Activated B cell treated with CpG ODN at 0.5 μM for 24 hours (primary cell): ENCODE data around the gene P4HA3. TPM values are rescaled to one million over a fixed set of nuclear protein-coding genes. Genes with fewer than 3 reads are reported as not detected.

Experiments
- ATAC-seq: fragments of 200-7000 bp; cut with Tn5 transposase; one replicate; pipeline ENCODE4 v1.10.0; 2021; ENCODE audit warnings: low read depth, mild to moderate bottlenecking, moderate library complexity
- CTCF ChIA-PET: fragments of 350-600 bp; sonication (Branson Sonifier 250); formaldehyde crosslinking; loops from one replicate; lab custom pipeline; 2021; ENCODE audit warnings: antibody characterized with exemption; lab: Charles Lee
- POLR2A ChIA-PET: fragments of 350-600 bp; sonication (Branson Sonifier 250); formaldehyde crosslinking; loops from one replicate; lab custom pipeline; 2021; ENCODE audit warnings: antibody characterized with exemption; lab: Charles Lee
- DNase-seq: peaks from one replicate; pipeline ENCODE4 v3.0.0; 2022
- H3K27ac Mint-ChIP-seq: one replicate; pipeline ENCODE4 v1.8.0; 2020; ENCODE audit warnings: mixed read lengths
- H3K27me3 Mint-ChIP-seq: one replicate; pipeline ENCODE4 v1.8.0; 2021; ENCODE audit warnings: mixed read lengths
- H3K36me3 Mint-ChIP-seq: one replicate; pipeline ENCODE4 v1.8.0; 2021; ENCODE audit warnings: low read depth, mixed read lengths
- H3K4me1 Mint-ChIP-seq: one replicate; pipeline ENCODE4 v1.8.0; 2021; ENCODE audit warnings: mixed read lengths
- H3K4me3 Mint-ChIP-seq: one replicate; pipeline ENCODE4 v1.8.0; 2020; ENCODE audit warnings: mild to moderate bottlenecking, mixed read lengths
- H3K9me3 Mint-ChIP-seq: one replicate; pipeline ENCODE4 v1.8.0; 2020; ENCODE audit warnings: mixed read lengths
- intact Hi-C: fragments of 100-400 bp; cut with micrococcal nuclease; formaldehyde crosslinking; loops from one replicate; pipeline ENCODE4 v1.15.1; 2024
- total RNA-seq: library from RNA; stranded (reverse); gene quantifications from 2 replicates; pipeline ENCODE4 v1.2.3, GENCODE V29; 2022
- TF ChIP-seq, protein P1 (sequence below): fragments of 200-600 bp; IDR thresholded peaks from one replicate; pipeline ENCODE4 v1.8.0; 2022; ENCODE audit warnings: antibody characterized with exemption, mild to moderate bottlenecking

The P4HA3 gene
- total RNA-seq, 1 donor from 2014 or later = not detected

DNA sequence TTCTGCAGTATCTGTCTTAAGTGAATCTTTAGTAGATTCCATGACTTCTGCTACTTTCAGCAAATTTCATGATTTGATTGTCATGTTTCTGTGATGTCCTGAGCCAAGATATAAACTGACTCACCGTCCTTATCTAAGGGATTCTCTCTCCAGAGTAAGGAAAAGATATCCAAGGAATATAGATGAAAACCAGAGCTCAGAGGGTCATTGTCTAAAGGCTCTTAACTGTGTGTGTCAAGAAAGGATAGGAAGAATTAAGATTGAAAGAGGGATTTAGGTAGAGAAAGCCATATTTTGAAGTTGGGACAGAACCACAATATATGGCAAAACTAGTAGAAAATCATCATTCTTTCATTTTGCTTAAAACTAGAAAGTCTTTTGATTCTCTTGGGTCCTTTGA lies 89.6 kb downstream of the P4HA3 start:
- Mint-ChIP-seq H3K4me1 (no peaks in the 10 kb centered on the region), H3K4me3 (no peak overlapping the region), H3K27me3 (no peaks in the 10 kb centered on the region), H3K27ac (no peak overlapping the region), H3K36me3 (peaks cover 9% of the 10 kb centered on the region), H3K9me3 (no peaks in the 10 kb centered on the region)
- POLR2A ChIA-PET = no interaction called here
- intact Hi-C loops = no loop called here
- ATAC-seq (no peak), DNase-seq (no peak)
- CTCF ChIA-PET = interaction anchor here (1.4 kb wide), 1 partner anchor 34 kb away, joined by 5 read pairs; no protein-coding TSS in a partner anchor
- TF ChIP-seq, protein P1, sequence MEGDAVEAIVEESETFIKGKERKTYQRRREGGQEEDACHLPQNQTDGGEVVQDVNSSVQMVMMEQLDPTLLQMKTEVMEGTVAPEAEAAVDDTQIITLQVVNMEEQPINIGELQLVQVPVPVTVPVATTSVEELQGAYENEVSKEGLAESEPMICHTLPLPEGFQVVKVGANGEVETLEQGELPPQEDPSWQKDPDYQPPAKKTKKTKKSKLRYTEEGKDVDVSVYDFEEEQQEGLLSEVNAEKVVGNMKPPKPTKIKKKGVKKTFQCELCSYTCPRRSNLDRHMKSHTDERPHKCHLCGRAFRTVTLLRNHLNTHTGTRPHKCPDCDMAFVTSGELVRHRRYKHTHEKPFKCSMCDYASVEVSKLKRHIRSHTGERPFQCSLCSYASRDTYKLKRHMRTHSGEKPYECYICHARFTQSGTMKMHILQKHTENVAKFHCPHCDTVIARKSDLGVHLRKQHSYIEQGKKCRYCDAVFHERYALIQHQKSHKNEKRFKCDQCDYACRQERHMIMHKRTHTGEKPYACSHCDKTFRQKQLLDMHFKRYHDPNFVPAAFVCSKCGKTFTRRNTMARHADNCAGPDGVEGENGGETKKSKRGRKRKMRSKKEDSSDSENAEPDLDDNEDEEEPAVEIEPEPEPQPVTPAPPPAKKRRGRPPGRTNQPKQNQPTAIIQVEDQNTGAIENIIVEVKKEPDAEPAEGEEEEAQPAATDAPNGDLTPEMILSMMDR = no peak

DNA sequence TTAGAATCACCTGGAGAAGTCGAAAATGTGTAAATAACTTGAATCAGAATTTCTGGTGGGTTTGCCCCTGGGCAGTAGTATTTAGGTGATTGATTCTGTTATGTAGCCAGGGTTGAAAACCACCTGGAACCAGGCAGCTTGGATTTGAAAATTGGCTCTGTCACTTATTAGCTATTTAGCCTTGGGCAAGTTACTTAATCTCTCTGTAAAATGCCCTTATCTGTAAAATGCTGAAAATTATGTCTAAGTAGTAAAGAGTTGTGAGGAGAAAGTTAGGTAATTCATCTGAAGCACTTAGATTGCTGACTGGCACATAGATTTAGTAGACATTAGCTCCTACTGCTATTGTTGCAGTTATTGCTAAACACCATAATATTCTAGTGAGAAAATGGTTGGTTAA lies 91.1 kb downstream of the P4HA3 start:
- no peak overlapping the region for H3K4me3 Mint-ChIP-seq
- no peak for DNase-seq
- no peaks in the 10 kb centered on the region for H3K9me3 Mint-ChIP-seq
- ChIA-PET POLR2A (no interaction called here), CTCF (no interaction called here)
- intact Hi-C loops = no loop called here
- H3K27me3 Mint-ChIP-seq = no peaks in the 10 kb centered on the region
- H3K36me3 Mint-ChIP-seq = peaks cover 9% of the 10 kb centered on the region
- TF ChIP-seq, protein P1 = no peak
- no peaks in the 10 kb centered on the region for H3K4me1 Mint-ChIP-seq
- ATAC-seq = no peak
- H3K27ac Mint-ChIP-seq = no peak overlapping the region

Other genes with a start within 250 kb of the P4HA3 start
- gene C2CD3, start 140.6 kb downstream of the P4HA3 start, total RNA-seq = 36.2 and 50.3 TPM in 2 replicates
- gene PPME1, start 140.4 kb downstream of the P4HA3 start, total RNA-seq = 12.4 and 17.3 TPM in 2 replicates
- gene PGM2L1, start 86.8 kb upstream of the P4HA3 start, total RNA-seq = 3.5 and 3.8 TPM in 2 replicates
- not detected in 2 replicates for gene KCNE3, start 155.9 kb upstream of the P4HA3 start, total RNA-seq
- 4.1 and 5.4 TPM in 2 replicates for gene LIPT2, start 182.1 kb upstream of the P4HA3 start, total RNA-seq